HepG2 (cell line): ENCODE data around the gene SCGB1D2. TPM values are rescaled to one million over a fixed set of nuclear protein-coding genes. Genes with fewer than 3 reads are reported as not detected.

Experiments used
- ATAC-seq: fragments of 200-7000 bp; cut with Tn5 transposase; 3 replicates; pipeline ENCODE4 v1.9.1; 2020; ENCODE audit warnings: mild to moderate bottlenecking, moderate library complexity
- BruUV-seq: library from RNA; stranded (reverse); fragments of 400-500 nt; replicated peaks from 2 replicates; lab custom pipeline; 2021; lab: Mats Ljungman, UMichigan
- CTCF ChIA-PET: fragments of 300-600 bp; formaldehyde crosslinking; extraction: SDS; loops from one replicate; lab custom pipeline; 2021; ENCODE audit warnings: low total read pairs, inconsistent platforms, low intra/inter-chr PET ratio; lab: Yijun Ruan, JAX
- POLR2A ChIA-PET: fragments of 350-600 bp; sonication (Branson Sonifier 250); formaldehyde crosslinking; loops from one replicate; lab custom pipeline; 2020; ENCODE audit warnings: antibody characterized with exemption, inconsistent platforms; lab: Yijun Ruan, JAX
- DNase-seq: peaks from one replicate; pipeline ENCODE4 v3.0.0-alpha.2; 2015; ENCODE audit warnings: low spot score
- FAIRE-seq: peaks from 3 replicates; lab custom pipeline; 2011; peaks lifted over from hg19 to GRCh38; lab: Jason Lieb, UNC
- H2AFZ ChIP-seq: one replicate; pipeline ENCODE4 v1.6.1; 2011; ENCODE audit warnings: low read length, inconsistent platforms
- H3K27ac ChIP-seq: fragments of 300-600 bp; 3 replicates; pipeline ENCODE4 v1.8.0; 2011; ENCODE audit warnings: mixed run types, mild to moderate bottlenecking, mixed read lengths, low read length, inconsistent platforms; ENCODE audit not compliant: insufficient read depth; ENCODE audit errors: extremely low read length
- H3K27me3 ChIP-seq, 2 experiments: fragments of 200-600 bp in 1 of 2; 2 replicates in 1 of 2; 3 replicates in 1 of 2; pipeline versions ENCODE4 v1.6.0 to v1.8.0; 2011; ENCODE audit warnings: low read length in 2 of 2, mild to moderate bottlenecking in 2 of 2, moderate library complexity in 2 of 2, inconsistent platforms in 1 of 2; ENCODE audit not compliant: insufficient read depth in 2 of 2, control insufficient read depth in 1 of 2
- H3K36me3 ChIP-seq, 2 experiments: fragments of 200-600 bp in 1 of 2; replicated peaks in 1 of 2; 2 replicates in 1 of 2; 3 replicates in 1 of 2; pipeline versions ENCODE4 v1.5.1 to v1.8.0; 2011; ENCODE audit warnings: low read length in 2 of 2, inconsistent platforms in 1 of 2; ENCODE audit not compliant: insufficient read depth in 2 of 2, control insufficient read depth in 1 of 2
- H3K4me1 ChIP-seq: 2 replicates; pipeline ENCODE4 v1.5.1; 2012; ENCODE audit warnings: low read length, inconsistent platforms; ENCODE audit not compliant: insufficient read depth
- H3K4me2 ChIP-seq: 2 replicates; pipeline ENCODE4 v1.6.0; 2011; ENCODE audit warnings: low read depth, low read length, inconsistent platforms
- H3K4me3 ChIP-seq, 3 experiments: fragments of 200-600 bp in 1 of 3; sonication (generic), shearing (Covaris generic) in 1 of 3; replicated peaks in 1 of 3; 2 replicates each; pipeline ENCODE4 v1.5.1; 2011 to 2016; ENCODE audit warnings: low read length in 3 of 3, inconsistent platforms in 2 of 3, low read depth in 2 of 3, mild to moderate bottlenecking in 2 of 3, control low read depth in 1 of 3, mixed read lengths in 1 of 3; ENCODE audit not compliant: insufficient read depth in 1 of 3
- H3K79me2 ChIP-seq: one replicate; pipeline ENCODE4 v1.6.1; 2011; ENCODE audit warnings: low read length, inconsistent platforms; ENCODE audit not compliant: insufficient read depth
- H3K9ac ChIP-seq: 2 replicates; pipeline ENCODE4 v1.6.0; 2011; ENCODE audit warnings: mild to moderate bottlenecking, low read depth, low read length, inconsistent platforms; ENCODE audit not compliant: insufficient read depth
- H3K9me3 ChIP-seq: 2 replicates; pipeline ENCODE4 v1.5.1; 2012; ENCODE audit warnings: mild to moderate bottlenecking, low read length
- H4K20me1 ChIP-seq: 2 replicates; pipeline ENCODE4 v1.6.0; 2011; ENCODE audit warnings: inconsistent platforms, mild to moderate bottlenecking, low read length, moderate library complexity; ENCODE audit not compliant: insufficient read depth
- ERF ChIP-seq: IDR thresholded peaks from 2 replicates; pipeline ENCODE4 v1.6.1; 2018; ENCODE audit warnings: missing biosample characterization, missing genetic modification reagents
- NFRKB ChIP-seq: fragments of 450-650 bp; IDR thresholded peaks from 2 replicates; pipeline ENCODE4 v1.6.1; 2017
- NKX3-1 ChIP-seq: sonication (generic); formaldehyde crosslinking; IDR thresholded peaks from 2 replicates; pipeline ENCODE4 v1.5.0; 2020; ENCODE audit warnings: missing genetic modification reagents
- SRSF1 ChIP-seq: fragments of 200-400 bp; formaldehyde crosslinking; optimal IDR thresholded peaks from 2 replicates; pipeline ENCODE3; 2017; ENCODE audit warnings: mild to moderate bottlenecking, low read depth, low read length, moderate library complexity
- ZNF101 ChIP-seq: sonication (generic); formaldehyde crosslinking; IDR thresholded peaks from 2 replicates; pipeline ENCODE4 v1.4.0; 2020; ENCODE audit warnings: mild to moderate bottlenecking, low read depth, missing genetic modification reagents, borderline replicate concordance
- ZNF124 ChIP-seq: sonication (generic); formaldehyde crosslinking; IDR thresholded peaks from 2 replicates; pipeline ENCODE4 v1.4.0; 2020; ENCODE audit warnings: missing genetic modification reagents
- ZNF207 ChIP-seq: fragments of 450-650 bp; IDR thresholded peaks from 2 replicates; pipeline ENCODE4 v1.6.1; 2016; ENCODE audit warnings: antibody characterized with exemption, borderline replicate concordance
- ZNF282 ChIP-seq: fragments of 450-650 bp; IDR thresholded peaks from 2 replicates; pipeline ENCODE4 v1.6.1; 2018; ENCODE audit not compliant: partially characterized antibody
- WGBS: methylation state at CpG from one replicate; pipeline ENCODE4 v1.1.6; 2017; ENCODE audit warnings: low lambda C conversion rate; 5-methylcytosine and 5-hydroxymethylcytosine counted together
- in situ Hi-C: cut with HindIII; loops from 2 replicates; pipeline ENCODE4 v1.10.0; 2017; ENCODE audit warnings: low pct_unique_long_range_greater_than_20kb; ENCODE audit not compliant: extremely low pct_ligation_motif_present
- intact Hi-C: fragments of 100-400 bp; cut with micrococcal nuclease; formaldehyde crosslinking; loops from one replicate; pipeline ENCODE4 v1.10.0; 2022; ENCODE audit not compliant: unreplicated experiment
- polyA plus RNA-seq, 8 experiments: library from polyadenylated mRNA; depleted of rRNA in 3 of 8; stranded (reverse) in 7 of 8; unstranded in 1 of 8; fragments of >200 nt; fragmentation: Illumina TruSeq in 4 of 8; extraction: Trizol in 4 of 8; gene quantifications; 2 replicates each; pipeline versions ENCODE4 v1.2.1 to v1.2.3, GENCODE V29; 2011 to 2016; ENCODE audit warnings: low read depth in 4 of 8, missing spikeins in 1 of 8, mixed read lengths in 1 of 8; ENCODE audit not compliant: insufficient read depth in 1 of 8
- total RNA-seq, 5 experiments: library from RNA; depleted of rRNA; stranded (reverse); fragments of >200 nt; fragmentation: Illumina TruSeq; extraction: Trizol; gene quantifications; 2 replicates each; pipeline ENCODE4 v1.2.3, GENCODE V29; 2016; ENCODE audit warnings: low read depth in 1 of 5
- TF ChIP-seq, protein P1 (sequence below): sonication (generic); formaldehyde crosslinking; IDR thresholded peaks from 2 replicates; pipeline ENCODE4 v1.8.0; 2022; ENCODE audit warnings: missing genetic modification reagents, mild to moderate bottlenecking, moderate library complexity, borderline replicate concordance
- TF ChIP-seq, protein P2 (sequence below): sonication (generic); formaldehyde crosslinking; IDR thresholded peaks from 2 replicates; pipeline ENCODE4 v1.5.1; 2020; ENCODE audit warnings: mild to moderate bottlenecking, missing genetic modification reagents, moderate library complexity
- TF ChIP-seq, protein P3 (sequence below): sonication (generic); formaldehyde crosslinking; IDR thresholded peaks from 2 replicates; pipeline ENCODE4 v1.4.0; 2020; ENCODE audit warnings: mild to moderate bottlenecking, missing genetic modification reagents

SCGB1D2 gene
- total and polyA plus RNA-seq, 2 of the 13 experiments (the other 11 are each of a cell fraction or from before 2014, with no cell fraction given) = not detected

DNA sequence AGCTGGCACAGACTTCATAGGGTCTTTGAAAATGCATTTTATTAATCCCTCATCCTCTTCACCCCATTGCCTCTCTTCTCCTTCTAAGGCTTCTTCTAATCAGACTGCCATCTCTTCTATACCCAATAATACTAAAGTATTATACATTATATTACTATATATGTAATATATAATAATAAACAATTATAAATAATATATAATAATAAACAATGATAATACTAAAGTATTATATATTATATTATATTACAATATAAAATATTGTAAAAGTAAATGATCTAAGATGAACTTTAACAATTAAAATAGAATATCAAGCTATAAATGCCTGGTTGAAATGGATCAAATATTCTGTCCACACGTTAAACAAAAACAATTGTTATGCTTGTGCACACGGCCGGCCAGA lies 20.5 kb upstream of the SCGB1D2 start:
- H3K9ac ChIP-seq = no peak overlapping the region
- no peak overlapping the region for H3K4me3 ChIP-seq
- no peak for TF ChIP-seq ZNF207
- no peak for TF ChIP-seq ERF (CRISPR knock-in tag)
- no peak for TF ChIP-seq ZNF282
- TF ChIP-seq ZNF101 (CRISPR knock-in tag) = no peak
- no peak for TF ChIP-seq ZNF124 (CRISPR knock-in tag)
- TF ChIP-seq NFRKB = no peak
- TF ChIP-seq, protein P1, sequence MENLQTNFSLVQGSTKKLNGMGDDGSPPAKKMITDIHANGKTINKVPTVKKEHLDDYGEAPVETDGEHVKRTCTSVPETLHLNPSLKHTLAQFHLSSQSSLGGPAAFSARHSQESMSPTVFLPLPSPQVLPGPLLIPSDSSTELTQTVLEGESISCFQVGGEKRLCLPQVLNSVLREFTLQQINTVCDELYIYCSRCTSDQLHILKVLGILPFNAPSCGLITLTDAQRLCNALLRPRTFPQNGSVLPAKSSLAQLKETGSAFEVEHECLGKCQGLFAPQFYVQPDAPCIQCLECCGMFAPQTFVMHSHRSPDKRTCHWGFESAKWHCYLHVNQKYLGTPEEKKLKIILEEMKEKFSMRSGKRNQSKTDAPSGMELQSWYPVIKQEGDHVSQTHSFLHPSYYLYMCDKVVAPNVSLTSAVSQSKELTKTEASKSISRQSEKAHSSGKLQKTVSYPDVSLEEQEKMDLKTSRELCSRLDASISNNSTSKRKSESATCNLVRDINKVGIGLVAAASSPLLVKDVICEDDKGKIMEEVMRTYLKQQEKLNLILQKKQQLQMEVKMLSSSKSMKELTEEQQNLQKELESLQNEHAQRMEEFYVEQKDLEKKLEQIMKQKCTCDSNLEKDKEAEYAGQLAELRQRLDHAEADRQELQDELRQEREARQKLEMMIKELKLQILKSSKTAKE (CRISPR knock-in tag) = no peak
- TF ChIP-seq, protein P2, sequence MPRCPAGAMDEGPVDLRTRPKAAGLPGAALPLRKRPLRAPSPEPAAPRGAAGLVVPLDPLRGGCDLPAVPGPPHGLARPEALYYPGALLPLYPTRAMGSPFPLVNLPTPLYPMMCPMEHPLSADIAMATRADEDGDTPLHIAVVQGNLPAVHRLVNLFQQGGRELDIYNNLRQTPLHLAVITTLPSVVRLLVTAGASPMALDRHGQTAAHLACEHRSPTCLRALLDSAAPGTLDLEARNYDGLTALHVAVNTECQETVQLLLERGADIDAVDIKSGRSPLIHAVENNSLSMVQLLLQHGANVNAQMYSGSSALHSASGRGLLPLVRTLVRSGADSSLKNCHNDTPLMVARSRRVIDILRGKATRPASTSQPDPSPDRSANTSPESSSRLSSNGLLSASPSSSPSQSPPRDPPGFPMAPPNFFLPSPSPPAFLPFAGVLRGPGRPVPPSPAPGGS (CRISPR knock-in tag) = no peak
- TF ChIP-seq, protein P3, sequence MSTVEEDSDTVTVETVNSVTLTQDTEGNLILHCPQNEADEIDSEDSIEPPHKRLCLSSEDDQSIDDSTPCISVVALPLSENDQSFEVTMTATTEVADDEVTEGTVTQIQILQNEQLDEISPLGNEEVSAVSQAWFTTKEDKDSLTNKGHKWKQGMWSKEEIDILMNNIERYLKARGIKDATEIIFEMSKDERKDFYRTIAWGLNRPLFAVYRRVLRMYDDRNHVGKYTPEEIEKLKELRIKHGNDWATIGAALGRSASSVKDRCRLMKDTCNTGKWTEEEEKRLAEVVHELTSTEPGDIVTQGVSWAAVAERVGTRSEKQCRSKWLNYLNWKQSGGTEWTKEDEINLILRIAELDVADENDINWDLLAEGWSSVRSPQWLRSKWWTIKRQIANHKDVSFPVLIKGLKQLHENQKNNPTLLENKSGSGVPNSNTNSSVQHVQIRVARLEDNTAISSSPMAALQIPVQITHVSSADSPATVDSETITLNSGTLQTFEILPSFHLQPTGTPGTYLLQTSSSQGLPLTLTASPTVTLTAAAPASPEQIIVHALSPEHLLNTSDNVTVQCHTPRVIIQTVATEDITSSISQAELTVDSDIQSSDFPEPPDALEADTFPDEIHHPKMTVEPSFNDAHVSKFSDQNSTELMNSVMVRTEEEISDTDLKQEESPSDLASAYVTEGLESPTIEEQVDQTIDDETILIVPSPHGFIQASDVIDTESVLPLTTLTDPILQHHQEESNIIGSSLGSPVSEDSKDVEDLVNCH (CRISPR knock-in tag) = no peak
- TF ChIP-seq SRSF1 = no peak
- TF ChIP-seq NKX3-1 (CRISPR knock-in tag) = no peak
- H2AFZ ChIP-seq = no peak overlapping the region
- in situ Hi-C loops (no loop called here), intact Hi-C loops (no loop called here)
- CTCF ChIA-PET = no interaction called here
- H3K27ac ChIP-seq = no peak overlapping the region
- H4K20me1 ChIP-seq = no peaks in the 10 kb centered on the region
- no peaks in the 10 kb centered on the region for H3K79me2 ChIP-seq
- 67% methylated on average over 3 of the region's 3 CpGs for WGBS
- FAIRE-seq = no peak
- no peaks in the 10 kb centered on the region; a peak in 1 of 5 replicates for H3K27me3 ChIP-seq
- no peaks in the 10 kb centered on the region for H3K36me3 ChIP-seq
- DNase-seq = no peak
- BruUV-seq = no TSS peak
- H3K4me1 ChIP-seq = no peaks in the 10 kb centered on the region
- H3K9me3 ChIP-seq = peaks cover 27% of the 10 kb centered on the region
- POLR2A ChIA-PET = no interaction called here
- H3K4me2 ChIP-seq = no peak overlapping the region
- no peak for ATAC-seq
